Activated naive CD4-positive, alpha-beta T cell treated with Interleukin-2 at 50 U/mL for 16 hours (primary cell): ENCODE data around the gene ZNF148.

ENCODE experiments used
- DNase-seq: peaks from one replicate; pipeline ENCODE4 v3.0.0-alpha.2; 2020

ZNF148 gene

DNA sequence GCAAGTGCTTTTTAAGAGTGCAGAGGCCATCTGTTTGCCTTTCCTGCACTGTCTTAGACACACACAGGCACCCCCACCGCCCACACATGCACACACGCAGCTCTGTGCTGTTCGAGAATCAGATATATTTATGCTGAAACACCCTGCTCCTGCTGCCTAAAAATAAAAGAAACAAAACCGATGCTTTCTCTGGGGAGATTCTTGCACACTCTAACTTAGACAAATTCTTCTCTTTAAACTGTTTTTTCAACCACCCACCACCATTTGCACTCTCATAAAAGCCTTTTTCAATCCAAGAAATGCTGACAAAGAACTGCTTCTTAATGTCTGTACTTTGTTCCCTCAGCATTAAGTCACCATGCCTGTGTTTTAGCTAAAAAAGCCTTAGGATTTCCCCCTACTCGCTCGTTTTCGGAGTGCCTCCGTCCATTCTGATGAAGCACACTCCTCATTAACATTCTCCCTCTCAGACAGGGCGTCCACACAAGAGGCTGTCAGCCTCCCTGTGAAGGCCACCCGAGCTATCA, 188.8 kb downstream of the ZNF148 start:
- DNase-seq: no peak

DNA sequence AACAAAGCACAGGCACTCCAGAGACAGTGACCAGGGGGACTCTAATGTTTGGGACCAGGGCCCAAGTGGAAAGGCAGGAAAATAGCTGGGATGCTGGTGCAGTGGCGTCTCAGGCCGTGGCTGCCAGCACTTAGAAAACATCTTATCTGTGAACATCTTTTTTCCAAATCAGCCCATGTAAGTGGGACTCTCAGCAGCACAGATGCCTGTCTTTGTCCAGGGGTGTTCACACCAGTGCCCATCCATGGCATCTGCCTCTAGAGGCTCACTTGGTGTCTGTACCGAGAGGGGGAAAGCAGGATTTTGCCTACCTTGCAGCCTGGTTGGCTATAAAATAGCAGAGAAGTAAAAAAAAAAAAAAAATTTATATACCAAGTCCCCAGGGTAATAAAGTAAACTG, 189.3 kb downstream of the ZNF148 start:
- no peak for DNase-seq

- DNase-seq: no peak
These were observed 195.3 kb downstream of the ZNF148 start for GRCh38 chr3:125179884-125180240.

- no peak for DNase-seq
These were observed 195.8 kb downstream of the ZNF148 start for GRCh38 chr3:125179143-125179883.

GRCh38 chr3:125177746-125178145, 197.4 kb downstream of the ZNF148 start:
- DNase-seq: no peak
